Fibroblast of lung (primary cell): ENCODE measurements around the gene NDUFAF2. TPM values are rescaled to one million over a fixed set of nuclear protein-coding genes. Genes with fewer than 3 reads are reported as not detected.

Source experiments
- DNase-seq, 2 donors: peaks; one replicate each; pipeline versions ENCODE4 v3.0.0 to v3.0.0-alpha.2; 2010; ENCODE audit warnings: low read depth in 2 of 2
- H2AFZ ChIP-seq: 2 replicates; pipeline ENCODE4 v1.5.1; 2012; ENCODE audit warnings: low read length, control low read depth, inconsistent platforms
- H3K27ac ChIP-seq: 2 replicates; pipeline ENCODE4 v1.5.1; 2011; ENCODE audit warnings: low read length, control low read depth; ENCODE audit not compliant: insufficient read depth
- H3K27me3 ChIP-seq: 2 replicates; pipeline ENCODE4 v1.5.1; 2011; ENCODE audit warnings: mild to moderate bottlenecking, low read length; ENCODE audit not compliant: control insufficient read depth, insufficient read depth
- H3K36me3 ChIP-seq: 2 replicates; pipeline ENCODE4 v1.5.1; 2011; ENCODE audit warnings: low read length; ENCODE audit not compliant: control insufficient read depth, insufficient read depth
- H3K4me1 ChIP-seq: 2 replicates; pipeline ENCODE4 v1.5.1; 2011; ENCODE audit warnings: low read length; ENCODE audit not compliant: control insufficient read depth, insufficient read depth; ENCODE audit errors: extremely low read depth
- H3K4me2 ChIP-seq: 2 replicates; pipeline ENCODE4 v1.5.1; 2011; ENCODE audit warnings: low read length, control low read depth; ENCODE audit not compliant: insufficient read depth; ENCODE audit errors: extremely low read depth
- H3K4me3 ChIP-seq, 4 experiments: fragments of 200-600 bp in 1 of 4; sonication (generic) in 1 of 4; replicated peaks in 1 of 4; 2 replicates each; pipeline ENCODE4 v1.5.1; 2011 to 2016; ENCODE audit warnings: low read length in 4 of 4, low read depth in 3 of 4, mild to moderate bottlenecking in 3 of 4, control low read depth in 2 of 4, inconsistent platforms in 1 of 4, mixed read lengths in 1 of 4; ENCODE audit not compliant: insufficient read depth in 1 of 4; ENCODE audit errors: control extremely low read depth in 1 of 4
- H3K79me2 ChIP-seq: 2 replicates; pipeline ENCODE4 v1.5.1; 2012; ENCODE audit warnings: mild to moderate bottlenecking, low read length, inconsistent platforms; ENCODE audit not compliant: control insufficient read depth, insufficient read depth
- H3K9ac ChIP-seq: 2 replicates; pipeline ENCODE4 v1.5.1; 2011; ENCODE audit warnings: mild to moderate bottlenecking, low read length, control low read depth; ENCODE audit not compliant: insufficient read depth
- H3K9me3 ChIP-seq: 2 replicates; pipeline ENCODE4 v1.5.1; 2012; ENCODE audit warnings: low read depth, low read length; ENCODE audit not compliant: control insufficient read depth, insufficient read depth
- H4K20me1 ChIP-seq: 2 replicates; pipeline ENCODE4 v1.5.1; 2011; ENCODE audit warnings: low read length; ENCODE audit not compliant: control insufficient read depth, insufficient read depth; ENCODE audit errors: extremely low read depth
- EZH2 ChIP-seq: IDR thresholded peaks from 2 replicates; pipeline ENCODE4 v1.5.1; 2012; ENCODE audit warnings: low read length, control low read depth, mild to moderate bottlenecking; ENCODE audit errors: missing control alignments
- polyA plus RNA-seq, 2 donors: library from polyadenylated mRNA; depleted of rRNA in 1 of 2; stranded (reverse) in 1 of 2; unstranded in 1 of 2; fragments of >200 nt; gene quantifications; 2 replicates each; pipeline ENCODE4 v1.2.1, GENCODE V29; 2011 to 2012; ENCODE audit warnings: missing spikeins in 1 of 2
- total RNA-seq: library from RNA; depleted of rRNA; stranded (reverse); fragments of >200 nt; gene quantifications from 2 replicates; pipeline ENCODE4 v1.2.1, GENCODE V29; 2014
- TF ChIP-seq, protein P1 (sequence below), 2 donors: IDR thresholded peaks in 1 of 2; conservative IDR thresholded peaks in 1 of 2; 1 replicate in 1 of 2; 2 replicates in 1 of 2; pipeline ENCODE4 v1.5.1; 2011 to 2012; ENCODE audit warnings: low read length in 2 of 2, control low read depth in 1 of 2, inconsistent platforms in 1 of 2, low read depth in 1 of 2, mild to moderate bottlenecking in 1 of 2

The NDUFAF2 gene
- total and polyA plus RNA-seq, 2 donors (not counting 1 experiment from before 2014, with no cell fraction given), result 30.9 to 53.2 TPM

GRCh38 chr5:60960591-60960990 is 15.6 kb downstream of the NDUFAF2 start:
- Histone ChIP-seq H3K4me1 (no peaks in the 10 kb centered on the region), H3K79me2 (peaks cover 4% of the 10 kb centered on the region), H3K4me3 (no peak overlapping the region), H3K27ac (no peak overlapping the region), H3K27me3 (no peaks in the 10 kb centered on the region), H3K9ac (no peak overlapping the region), H3K36me3 (no peaks in the 10 kb centered on the region), H4K20me1 (no peaks in the 10 kb centered on the region), H3K9me3 (no peaks in the 10 kb centered on the region), H3K4me2 (no peak overlapping the region), H2AFZ (no peak overlapping the region)
- TF ChIP-seq EZH2, result no peak
- TF ChIP-seq, protein P1, sequence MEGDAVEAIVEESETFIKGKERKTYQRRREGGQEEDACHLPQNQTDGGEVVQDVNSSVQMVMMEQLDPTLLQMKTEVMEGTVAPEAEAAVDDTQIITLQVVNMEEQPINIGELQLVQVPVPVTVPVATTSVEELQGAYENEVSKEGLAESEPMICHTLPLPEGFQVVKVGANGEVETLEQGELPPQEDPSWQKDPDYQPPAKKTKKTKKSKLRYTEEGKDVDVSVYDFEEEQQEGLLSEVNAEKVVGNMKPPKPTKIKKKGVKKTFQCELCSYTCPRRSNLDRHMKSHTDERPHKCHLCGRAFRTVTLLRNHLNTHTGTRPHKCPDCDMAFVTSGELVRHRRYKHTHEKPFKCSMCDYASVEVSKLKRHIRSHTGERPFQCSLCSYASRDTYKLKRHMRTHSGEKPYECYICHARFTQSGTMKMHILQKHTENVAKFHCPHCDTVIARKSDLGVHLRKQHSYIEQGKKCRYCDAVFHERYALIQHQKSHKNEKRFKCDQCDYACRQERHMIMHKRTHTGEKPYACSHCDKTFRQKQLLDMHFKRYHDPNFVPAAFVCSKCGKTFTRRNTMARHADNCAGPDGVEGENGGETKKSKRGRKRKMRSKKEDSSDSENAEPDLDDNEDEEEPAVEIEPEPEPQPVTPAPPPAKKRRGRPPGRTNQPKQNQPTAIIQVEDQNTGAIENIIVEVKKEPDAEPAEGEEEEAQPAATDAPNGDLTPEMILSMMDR (conservative IDR thresholded peaks at IDR 0.05 in 1 of 2, IDR thresholded peaks at IDR 0.05 in 1 of 2; ENCODE audit: low read depth in 1 of 2, low read length in 2 of 2), result peak; percentile 64 to 69
- DNase-seq, result peak; percentile 18 to 57

DNA sequence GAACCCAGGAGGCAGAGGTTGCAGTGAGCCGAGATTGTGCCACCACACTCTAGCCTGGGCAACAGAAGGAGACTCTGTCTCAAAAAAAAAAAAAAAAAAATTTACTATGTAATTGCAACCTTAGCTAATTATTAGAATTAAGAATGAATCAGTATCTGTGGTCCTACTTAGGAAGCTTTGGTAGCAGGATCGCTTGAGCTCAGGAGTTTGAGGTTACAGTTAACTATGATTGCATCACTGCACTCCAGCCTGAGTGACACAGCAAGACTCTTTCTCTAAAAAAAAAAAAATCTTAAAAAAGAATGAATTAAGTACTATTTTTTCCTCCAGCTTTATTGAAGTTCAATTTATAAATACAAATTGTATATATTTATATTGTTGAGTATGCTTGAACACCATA is 16.7 kb downstream of the NDUFAF2 start:
- Histone ChIP-seq H4K20me1 (no peaks in the 10 kb centered on the region), H3K9me3 (no peaks in the 10 kb centered on the region), H3K4me3 (no peak overlapping the region), H3K9ac (no peak overlapping the region), H3K27me3 (no peaks in the 10 kb centered on the region), H3K4me2 (no peak overlapping the region), H3K4me1 (no peaks in the 10 kb centered on the region), H3K79me2 (peaks cover 6% of the 10 kb centered on the region), H3K27ac (no peak overlapping the region), H2AFZ (no peak overlapping the region), H3K36me3 (no peaks in the 10 kb centered on the region)
- DNase-seq, result peak; percentile 48 to 70
- TF ChIP-seq, protein P1 (conservative IDR thresholded peaks at IDR 0.05 in 1 of 2, IDR thresholded peaks at IDR 0.05 in 1 of 2; ENCODE audit: low read depth in 1 of 2, low read length in 2 of 2), result no peak

GRCh38 chr5:60972231-60972630 is 27.2 kb downstream of the NDUFAF2 start:
- DNase-seq, result no peak
- Histone ChIP-seq H3K27ac (no peak overlapping the region), H4K20me1 (no peaks in the 10 kb centered on the region), H3K9me3 (no peaks in the 10 kb centered on the region), H3K9ac (no peak overlapping the region), H3K79me2 (no peaks in the 10 kb centered on the region), H3K4me3 (no peak overlapping the region), H2AFZ (no peak overlapping the region), H3K4me1 (no peaks in the 10 kb centered on the region), H3K27me3 (no peaks in the 10 kb centered on the region), H3K36me3 (no peaks in the 10 kb centered on the region), H3K4me2 (no peak overlapping the region)
- TF ChIP-seq, protein P1 (conservative IDR thresholded peaks at IDR 0.05 in 1 of 2, IDR thresholded peaks at IDR 0.05 in 1 of 2; ENCODE audit: low read depth in 1 of 2, low read length in 2 of 2), result no peak
- no peak for TF ChIP-seq EZH2
